HEK293 (cell line): ENCODE results near the gene DLG2.

Source experiments
- CTCF ChIA-PET: fragments of 350-600 bp; formaldehyde crosslinking; extraction: SDS; loops from one replicate; lab custom pipeline; 2021; ENCODE audit warnings: antibody characterized with exemption; lab: Yijun Ruan, JAX
- POLR2A ChIA-PET: fragments of 300-600 bp; formaldehyde crosslinking; extraction: SDS; loops from one replicate; lab custom pipeline; 2020; ENCODE audit warnings: antibody characterized with exemption, inconsistent platforms; lab: Yijun Ruan, JAX
- H3K27ac ChIP-seq: fragments of 200-500 bp; sonication (Bioruptor generic); 2 replicates; pipeline ENCODE4 v1.5.1; 2014; ENCODE audit warnings: low read depth, low read length, control low read depth, inconsistent platforms; ENCODE audit errors: extremely low read depth
- H3K36me3 ChIP-seq, 2 experiments: fragments of 200-500 bp in 1 of 2; sonication (Bioruptor generic) in 1 of 2; 1 replicate in 1 of 2; 2 replicates in 1 of 2; pipeline ENCODE4 v1.5.1; 2014 to 2017; ENCODE audit warnings: inconsistent platforms in 2 of 2, low read length in 2 of 2; ENCODE audit not compliant: control insufficient read depth in 2 of 2, insufficient read depth in 1 of 2
- H3K4me1 ChIP-seq: fragments of 200-500 bp; sonication (Bioruptor generic); 2 replicates; pipeline ENCODE4 v1.5.1; 2014; ENCODE audit warnings: mild to moderate bottlenecking, low read length, inconsistent platforms; ENCODE audit not compliant: control insufficient read depth, insufficient read depth
- H3K4me3 ChIP-seq: 2 replicates; pipeline ENCODE4 v1.5.1; 2011; ENCODE audit warnings: low read depth, mild to moderate bottlenecking, control low read depth, low read length, moderate library complexity
- H3K9me3 ChIP-seq: fragments of 200-500 bp; sonication (Bioruptor generic); 2 replicates; pipeline ENCODE4 v1.5.1; 2014; ENCODE audit warnings: low read depth, low read length, inconsistent platforms; ENCODE audit not compliant: control insufficient read depth, insufficient read depth
- BCL11A ChIP-seq: fragments of 450-650 bp; formaldehyde crosslinking; IDR thresholded peaks from 2 replicates; pipeline ENCODE4 v1.5.1; 2016; ENCODE audit warnings: low read depth, missing biosample characterization, missing genetic modification characterization
- PRDM1 ChIP-seq: fragments of 450-650 bp; formaldehyde crosslinking; IDR thresholded peaks from 2 replicates; pipeline ENCODE4; 2016; ENCODE audit warnings: missing biosample characterization, missing genetic modification characterization
- PRDM6 ChIP-seq: fragments of 450-650 bp; formaldehyde crosslinking; IDR thresholded peaks from 2 replicates; pipeline ENCODE4 v1.5.1; 2017; ENCODE audit warnings: missing biosample characterization, missing genetic modification characterization
- ZBTB11 ChIP-seq: fragments of 450-650 bp; formaldehyde crosslinking; conservative IDR thresholded peaks from 2 replicates; pipeline ENCODE4 v1.5.1; 2016; ENCODE audit warnings: low read depth, missing biosample characterization, missing genetic modification characterization
- ZNF132 ChIP-seq: fragments of 450-650 bp; formaldehyde crosslinking; IDR thresholded peaks from 2 replicates; pipeline ENCODE4 v1.5.1; 2017; ENCODE audit warnings: missing biosample characterization, missing genetic modification characterization, borderline replicate concordance
- ZNF133 ChIP-seq: fragments of 450-650 bp; formaldehyde crosslinking; IDR thresholded peaks from 2 replicates; pipeline ENCODE4 v1.5.1; 2016; ENCODE audit warnings: missing biosample characterization, missing genetic modification characterization
- ZNF146 ChIP-seq: fragments of 450-650 bp; formaldehyde crosslinking; IDR thresholded peaks from 2 replicates; pipeline ENCODE4 v1.5.1; 2016; ENCODE audit warnings: missing biosample characterization, missing genetic modification characterization
- ZNF280D ChIP-seq: fragments of 450-650 bp; formaldehyde crosslinking; IDR thresholded peaks from 2 replicates; pipeline ENCODE4 v1.5.1; 2016; ENCODE audit warnings: missing biosample characterization, missing genetic modification characterization
- ZNF416 ChIP-seq: fragments of 450-650 bp; formaldehyde crosslinking; IDR thresholded peaks from 2 replicates; pipeline ENCODE4 v1.5.1; 2016; ENCODE audit warnings: missing biosample characterization, missing genetic modification characterization
- ZNF449 ChIP-seq: fragments of 450-650 bp; formaldehyde crosslinking; IDR thresholded peaks from 2 replicates; pipeline ENCODE4 v1.5.1; 2017; ENCODE audit warnings: missing biosample characterization, mild to moderate bottlenecking, missing genetic modification characterization, moderate library complexity
- ZNF473 ChIP-seq: fragments of 450-650 bp; formaldehyde crosslinking; IDR thresholded peaks from 2 replicates; pipeline ENCODE4 v1.5.1; 2017; ENCODE audit warnings: missing biosample characterization, missing genetic modification characterization
- ZNF518A ChIP-seq: fragments of 450-650 bp; formaldehyde crosslinking; conservative IDR thresholded peaks from 2 replicates; pipeline ENCODE4 v1.5.1; 2016; ENCODE audit warnings: low read depth, missing biosample characterization, missing genetic modification characterization
- ZNF521 ChIP-seq: fragments of 450-650 bp; formaldehyde crosslinking; IDR thresholded peaks from 2 replicates; pipeline ENCODE4 v1.5.1; 2017; ENCODE audit warnings: missing biosample characterization, mild to moderate bottlenecking, missing genetic modification characterization
- ZNF600 ChIP-seq: fragments of 450-650 bp; formaldehyde crosslinking; IDR thresholded peaks from 2 replicates; pipeline ENCODE4 v1.5.1; 2016; ENCODE audit warnings: missing biosample characterization, missing genetic modification characterization
- ZNF660 ChIP-seq: fragments of 450-650 bp; IDR thresholded peaks from 2 replicates; pipeline ENCODE4 v1.5.1; 2018; ENCODE audit warnings: missing biosample characterization, mild to moderate bottlenecking, missing genetic modification characterization
- ZNF704 ChIP-seq: fragments of 450-650 bp; formaldehyde crosslinking; IDR thresholded peaks from 2 replicates; pipeline ENCODE4 v1.5.1; 2016; ENCODE audit warnings: missing biosample characterization, missing genetic modification characterization
- ZNF792 ChIP-seq: fragments of 450-650 bp; formaldehyde crosslinking; IDR thresholded peaks from 2 replicates; pipeline ENCODE4 v1.5.1; 2016; ENCODE audit warnings: missing biosample characterization, missing genetic modification characterization
- ZSCAN18 ChIP-seq: fragments of 450-650 bp; formaldehyde crosslinking; IDR thresholded peaks from 2 replicates; pipeline ENCODE4 v1.5.1; 2016; ENCODE audit warnings: missing biosample characterization, missing genetic modification characterization

The DLG2 gene

GRCh38 chr11:85599083-85599482, 28.1 kb downstream of the DLG2 start:
- H3K9me3 ChIP-seq = no peaks in the 10 kb centered on the region
- H3K27ac ChIP-seq = no peak overlapping the region
- no peaks in the 10 kb centered on the region for H3K4me1 ChIP-seq
- ChIA-PET CTCF (no interaction called here), POLR2A (no interaction called here)
- H3K36me3 ChIP-seq = no peaks in the 10 kb centered on the region
- H3K4me3 ChIP-seq = no peak overlapping the region
- TF ChIP-seq ZSCAN18 (no peak), ZNF416 (tag by site-specific recombination) (no peak), PRDM1 (tag by site-specific recombination) (no peak), ZNF132 (tag by site-specific recombination) (no peak), ZNF600 (tag by site-specific recombination) (no peak), ZNF473 (no peak), ZNF792 (tag by site-specific recombination) (no peak), PRDM6 (tag by site-specific recombination) (no peak), ZNF660 (tag by site-specific recombination) (no peak), ZNF449 (no peak), ZNF146 (tag by site-specific recombination) (no peak), ZNF518A (tag by site-specific recombination) (no peak), ZNF521 (tag by site-specific recombination) (no peak), ZNF704 (tag by site-specific recombination) (no peak)

GRCh38 chr11:85596886-85597285, 30.3 kb downstream of the DLG2 start:
- Histone ChIP-seq H3K9me3 (no peaks in the 10 kb centered on the region), H3K27ac (no peak overlapping the region), H3K4me1 (no peaks in the 10 kb centered on the region), H3K36me3 (no peaks in the 10 kb centered on the region), H3K4me3 (no peak overlapping the region)
- ChIA-PET POLR2A (no interaction called here), CTCF (interaction anchor here (0.7 kb wide), 1 partner anchor 1034 kb away, joined by 3 read pairs; no protein-coding TSS in a partner anchor)
- TF ChIP-seq BCL11A (tag by site-specific recombination) = no peak
- TF ChIP-seq ZNF280D (tag by site-specific recombination) = no peak
- no peak for TF ChIP-seq ZBTB11
- no peak for TF ChIP-seq ZNF133 (tag by site-specific recombination)
